ENCODE results near the gene FAM98A. TPM values are rescaled to one million over a fixed set of nuclear protein-coding genes. Genes with fewer than 3 reads are reported as not detected.

Gene FAM98A
- polyA plus RNA-seq (2011; rRNA removed) (83.4 and 109 TPM in 2 replicates), polyA plus RNA-seq (2017; fragmentation: RNase III; extraction: RNeasy Plus Mini Kit Qiagen cat#74134 plus additional on column Dnase treatment) (94.1 to 101 TPM (median 97.2 TPM) in 3 replicates), polyA minus RNA-seq (2011; rRNA and poly(A)+ RNA removed) (49.4 and 94.8 TPM in 2 replicates)
- polyA plus RNA-seq (2012; cell fraction: cytosol; rRNA removed) = 133 and 138 TPM in 2 replicates
- 14.0 and 34.5 TPM in 2 replicates for polyA plus RNA-seq (2012; cell fraction: nucleus; rRNA removed)

DNA sequence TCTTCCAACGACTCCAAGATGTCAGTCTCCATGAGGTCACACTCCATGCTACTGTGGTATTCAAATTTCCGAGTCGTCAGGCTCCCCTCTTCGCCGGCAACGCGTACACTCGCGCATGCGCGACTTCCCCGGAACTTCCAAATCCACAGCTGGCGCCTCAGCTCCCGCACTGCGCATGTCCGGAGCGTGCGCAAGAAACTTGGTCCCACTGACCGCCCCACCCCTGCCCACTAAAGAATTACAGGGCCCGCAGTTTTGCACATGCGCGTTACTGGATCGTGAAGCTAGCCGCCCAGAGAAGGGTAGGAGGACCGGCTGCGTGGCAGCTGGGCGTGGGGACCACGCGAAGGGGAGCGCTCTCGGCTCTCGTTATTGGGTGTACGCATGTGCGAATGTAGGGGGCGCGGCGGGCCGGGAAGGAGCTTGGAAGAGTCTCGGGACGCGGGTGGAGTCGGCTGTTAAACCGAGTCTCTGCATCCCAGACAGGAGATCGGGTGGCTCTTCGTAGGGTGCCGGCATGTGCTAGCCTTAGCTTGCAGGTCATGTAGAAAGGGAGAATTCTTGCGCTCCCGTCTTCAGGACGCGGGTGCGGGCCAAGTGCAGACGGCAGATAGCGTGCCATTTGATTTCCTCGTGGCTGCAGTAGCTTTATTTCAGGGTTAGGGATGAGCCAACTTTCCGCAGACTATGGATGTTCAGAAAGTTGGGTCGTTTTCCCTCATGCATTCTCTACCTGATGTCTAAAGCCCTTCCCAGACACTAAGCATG lies at the start of gene FAM98A:
TSS of gene FAM98A (minus strand) at position 125 of the 768 bp plus-strand sequence. CDS start at position 47, 78 bp downstream.
- POLR2A ChIA-PET = no interaction called here
- WGBS (ENCODE audit: missing lambda C conversion rate) = under 1% methylated on average over 54 of the region's 56 CpGs

DNA sequence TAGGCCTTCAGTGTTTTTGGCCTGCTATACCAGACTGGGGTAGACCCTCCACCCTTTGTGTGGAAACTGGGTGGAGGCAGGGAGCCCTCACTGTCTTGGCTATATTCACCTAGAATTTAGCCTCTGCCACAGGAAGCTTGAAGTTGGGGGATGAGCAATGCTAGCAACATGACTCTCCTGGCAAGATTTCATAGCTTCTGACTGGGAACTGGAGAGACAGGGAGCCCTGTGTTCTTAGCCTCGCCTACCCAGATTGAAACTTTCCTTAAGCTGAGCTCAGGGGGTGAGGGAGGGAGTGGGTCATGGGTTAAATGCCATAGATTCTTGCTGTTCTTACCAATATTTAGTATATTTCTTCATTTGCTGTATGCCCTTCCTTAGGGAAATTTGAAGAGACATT lies 46.8 kb upstream of the FAM98A start:
- H3K27ac ChIP-seq = no peak overlapping the region
- FAIRE-seq (no peak), ATAC-seq (no peak), DNase-seq (ENCODE audit: low read depth in 1 of 2, low spot score in 1 of 2) (no peak)
- H3K4me2 ChIP-seq = no peak overlapping the region
- ChIA-PET POLR2A (no interaction called here), CTCF (no interaction called here)
- no peak overlapping the region for H3K4me3 ChIP-seq
- TF ChIP-seq KDM5A (IDR thresholded peaks at IDR 0.05) (no peak), CBX2 (IDR thresholded peaks at IDR 0.05; ENCODE audit: borderline replicate concordance, low read depth) (no peak), JUN (IDR thresholded peaks at IDR 0.05) (no peak), SMC3 (IDR thresholded peaks at IDR 0.05) (no peak), NR3C1 (IDR thresholded peaks at IDR 0.05) (no peak), RCOR1 (IDR thresholded peaks at IDR 0.05; ENCODE audit: low read depth, low read length) (no peak), FOSL2 (IDR thresholded peaks at IDR 0.05) (no peak), FOSL2 (CRISPR knock-in tag; IDR thresholded peaks at IDR 0.05) (no peak), POLR2AphosphoS2 (conservative IDR thresholded peaks at IDR 0.05; ENCODE audit: low read length) (no peak), RNF2 (IDR thresholded peaks at IDR 0.05; ENCODE audit: borderline replicate concordance, low read depth) (no peak), CBX8 (IDR thresholded peaks at IDR 0.05) (no peak)
- TF ChIP-seq, protein P1, sequence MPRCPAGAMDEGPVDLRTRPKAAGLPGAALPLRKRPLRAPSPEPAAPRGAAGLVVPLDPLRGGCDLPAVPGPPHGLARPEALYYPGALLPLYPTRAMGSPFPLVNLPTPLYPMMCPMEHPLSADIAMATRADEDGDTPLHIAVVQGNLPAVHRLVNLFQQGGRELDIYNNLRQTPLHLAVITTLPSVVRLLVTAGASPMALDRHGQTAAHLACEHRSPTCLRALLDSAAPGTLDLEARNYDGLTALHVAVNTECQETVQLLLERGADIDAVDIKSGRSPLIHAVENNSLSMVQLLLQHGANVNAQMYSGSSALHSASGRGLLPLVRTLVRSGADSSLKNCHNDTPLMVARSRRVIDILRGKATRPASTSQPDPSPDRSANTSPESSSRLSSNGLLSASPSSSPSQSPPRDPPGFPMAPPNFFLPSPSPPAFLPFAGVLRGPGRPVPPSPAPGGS (IDR thresholded peaks at IDR 0.05) = no peak
- TF ChIP-seq, protein P2, sequence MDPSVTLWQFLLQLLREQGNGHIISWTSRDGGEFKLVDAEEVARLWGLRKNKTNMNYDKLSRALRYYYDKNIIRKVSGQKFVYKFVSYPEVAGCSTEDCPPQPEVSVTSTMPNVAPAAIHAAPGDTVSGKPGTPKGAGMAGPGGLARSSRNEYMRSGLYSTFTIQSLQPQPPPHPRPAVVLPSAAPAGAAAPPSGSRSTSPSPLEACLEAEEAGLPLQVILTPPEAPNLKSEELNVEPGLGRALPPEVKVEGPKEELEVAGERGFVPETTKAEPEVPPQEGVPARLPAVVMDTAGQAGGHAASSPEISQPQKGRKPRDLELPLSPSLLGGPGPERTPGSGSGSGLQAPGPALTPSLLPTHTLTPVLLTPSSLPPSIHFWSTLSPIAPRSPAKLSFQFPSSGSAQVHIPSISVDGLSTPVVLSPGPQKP (IDR thresholded peaks at IDR 0.05; ENCODE audit: low read depth, low read length) = no peak
- 5% methylated on average over 1 of the region's 1 CpG for WGBS (ENCODE audit: missing lambda C conversion rate)
- H3K4me1 ChIP-seq = no peaks in the 10 kb centered on the region
- H3K9me3 ChIP-seq = peaks cover 6% of the 10 kb centered on the region

More for the DNA sequence above, at the start of gene FAM98A:
- 0 out of 2 replicates have a peak, but pooled peaks have one; percentile 30 for TF ChIP-seq HOXB5 (CRISPR knock-in tag; IDR thresholded peaks at IDR 0.05)
- TF ChIP-seq BHLHE40 (IDR thresholded peaks at IDR 0.05; ENCODE audit: low read depth, low read length) = no peak
- TF ChIP-seq, protein P3, sequence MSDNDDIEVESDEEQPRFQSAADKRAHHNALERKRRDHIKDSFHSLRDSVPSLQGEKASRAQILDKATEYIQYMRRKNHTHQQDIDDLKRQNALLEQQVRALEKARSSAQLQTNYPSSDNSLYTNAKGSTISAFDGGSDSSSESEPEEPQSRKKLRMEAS (IDR thresholded peaks at IDR 0.05) = peak; percentile 95
- TF ChIP-seq JUN (IDR thresholded peaks at IDR 0.05) = peak; percentile 63 to 83; a peak in 3 of 5 replicates
- TF ChIP-seq GATA3 (IDR thresholded peaks at IDR 0.05; ENCODE audit: borderline replicate concordance) = no peak
- TF ChIP-seq POLR2A (IDR thresholded peaks at IDR 0.05; ENCODE audit: low read length) = peak; percentile 93
- peak; percentile 44; the same call in 1 of the 2 replicates for TF ChIP-seq RNF2 (IDR thresholded peaks at IDR 0.05; ENCODE audit: borderline replicate concordance, low read depth)
- peak; percentile 38; the same call in 1 of the 2 replicates for TF ChIP-seq MYC (IDR thresholded peaks at IDR 0.05; ENCODE audit: borderline replicate concordance, low read length)
- TF ChIP-seq, protein P4, sequence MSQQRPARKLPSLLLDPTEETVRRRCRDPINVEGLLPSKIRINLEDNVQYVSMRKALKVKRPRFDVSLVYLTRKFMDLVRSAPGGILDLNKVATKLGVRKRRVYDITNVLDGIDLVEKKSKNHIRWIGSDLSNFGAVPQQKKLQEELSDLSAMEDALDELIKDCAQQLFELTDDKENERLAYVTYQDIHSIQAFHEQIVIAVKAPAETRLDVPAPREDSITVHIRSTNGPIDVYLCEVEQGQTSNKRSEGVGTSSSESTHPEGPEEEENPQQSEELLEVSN (IDR thresholded peaks at IDR 0.05; ENCODE audit: borderline replicate concordance, low read depth) = peak; percentile 84
- TF ChIP-seq, protein P1 (IDR thresholded peaks at IDR 0.05) = peak; percentile 47; the same call in 1 of the 3 replicates
- peak within 1 kb of the TSS; percentile 91 for H3K4me2 ChIP-seq
- peak within 1 kb of the TSS; percentile 98 for H3K4me3 ChIP-seq
- DNase-seq (ENCODE audit: low read depth in 1 of 2, low spot score in 1 of 2) = peak; percentile 92 to 99
- peak; percentile 91 to 96 for ATAC-seq
- peaks cover 11% of the 10 kb centered on the region for H3K4me1 ChIP-seq
- H3K27ac ChIP-seq = peak within 1 kb of the TSS; percentile 90
- CTCF ChIA-PET = interaction anchor here (0.8 to 1.7 kb wide), 5 partner anchors 9 to 72 kb away, joined by 3 to 5 read pairs (median 4); no protein-coding TSS in a partner anchor
- no peaks in the 10 kb centered on the region for H3K9me3 ChIP-seq
- peak; percentile 51 for FAIRE-seq

Data from A549 (cell line).